Peyer's patch (tissue), 4 donors: ENCODE measurements around the gene CHID1.

Experiments
- CTCF ChIP-seq, 6 experiments: fragments of 450-650 bp in 4 of 6; fragments of 200-600 bp in 2 of 6; sonication (generic) in 1 of 6; IDR thresholded peaks; one replicate each; pipeline ENCODE4 v1.5.1; 2017 to 2019; ENCODE audit warnings: antibody characterized with exemption in 6 of 6, mild to moderate bottlenecking in 3 of 6, moderate library complexity in 1 of 6
- POLR2A ChIP-seq, 2 donors: fragments of 450-650 bp; IDR thresholded peaks; one replicate each; pipeline ENCODE4 v1.5.1; 2017; ENCODE audit warnings: antibody characterized with exemption in 2 of 2, mild to moderate bottlenecking in 2 of 2, moderate library complexity in 2 of 2

- peak in 4 of 6 experiments; percentile 6 to 38 (median 24) for TF ChIP-seq CTCF (IDR thresholded peaks at IDR 0.05)
- no peak for TF ChIP-seq POLR2A (IDR thresholded peaks at IDR 0.05)
Measured at GRCh38 chr11:838441-839279, 72.0 kb downstream of the CHID1 start.
